ENCODE measurements around the gene TXNDC15.
A peak's percentile ranks its signal among the peaks of the same experiment; 100 is the strongest.
"Not testable (repeated sequence)": the region's sequence is repeated elsewhere in the genome, so short reads cannot be mapped to it uniquely, and the experiment has no call there.

TXNDC15 gene

GRCh38 chr5:134879456-134879855 is 5.3 kb downstream of the TXNDC15 start:
- no peak for DNase-seq

- not testable (repeated sequence) for DNase-seq
Observed at GRCh38 chr5:134880937-134881336, 6.8 kb downstream of the TXNDC15 start.

- not testable (repeated sequence) for DNase-seq
Observed at GRCh38 chr5:134881711-134882110, 7.5 kb downstream of the TXNDC15 start.

GRCh38 chr5:134887593-134888159 is 13.5 kb downstream of the TXNDC15 start:
- DNase-seq: no peak

GRCh38 chr5:134889335-134889734 is 15.2 kb downstream of the TXNDC15 start:
- DNase-seq: no peak

GRCh38 chr5:134891473-134891872 is 17.3 kb downstream of the TXNDC15 start:
- DNase-seq: no peak

- no peak for DNase-seq
Observed at GRCh38 chr5:134892282-134892681, 18.1 kb downstream of the TXNDC15 start.

- no peak for DNase-seq
Observed at GRCh38 chr5:134892926-134893325, 18.8 kb downstream of the TXNDC15 start.

- DNase-seq: no peak
Observed at GRCh38 chr5:134893748-134894505, 19.8 kb downstream of the TXNDC15 start.

- peak in 1 of 2 donors; percentile 49 for DNase-seq
Observed at GRCh38 chr5:134902071-134902801, 28.1 kb downstream of the TXNDC15 start.

GRCh38 chr5:134904610-134905245 is 30.6 kb downstream of the TXNDC15 start, which contains the start of gene PCBD2:
Gene PCBD2 (plus strand): TSS chr5:134905131. CDS start chr5:134905140, 9 bp downstream.
- DNase-seq: peak; percentile 92 to 93

GRCh38 chr5:134905246-134905996 is 31.2 kb downstream of the TXNDC15 start:
- DNase-seq: peak; percentile 53 to 79

- no peak for DNase-seq
Observed at GRCh38 chr5:134906811-134907210, 32.6 kb downstream of the TXNDC15 start.

GRCh38 chr5:134910752-134911151 is 36.6 kb downstream of the TXNDC15 start:
- DNase-seq: not testable (repeated sequence)

GRCh38 chr5:134911285-134912206 is 37.4 kb downstream of the TXNDC15 start:
- no peak for DNase-seq

- DNase-seq: no peak
Observed at GRCh38 chr5:134913254-134913653, 39.1 kb downstream of the TXNDC15 start.

GRCh38 chr5:134913795-134914194 is 39.6 kb downstream of the TXNDC15 start:
- DNase-seq: no peak

GRCh38 chr5:134917070-134917815 is 43.1 kb downstream of the TXNDC15 start:
- DNase-seq: no peak

GRCh38 chr5:134918861-134919260 is 44.7 kb downstream of the TXNDC15 start:
- no peak for DNase-seq

GRCh38 chr5:134920848-134921575 is 46.8 kb downstream of the TXNDC15 start:
- no peak for DNase-seq
